OCI-LY1 (cell line): Measurements from ENCODE around the gene HOXA9.

Experiments
- CTCF ChIP-seq: fragments of 200-600 bp; sonication (generic), shearing (Covaris generic); IDR thresholded peaks from 2 replicates; pipeline ENCODE4 v1.5.1; 2017; ENCODE audit warnings: mild to moderate bottlenecking, antibody characterized with exemption, low read length, moderate library complexity, mixed read lengths
- EZH2 ChIP-seq: fragments of 200-600 bp; sonication (generic), shearing (Covaris generic); IDR thresholded peaks from 2 replicates; pipeline ENCODE4 v1.8.0; 2017; ENCODE audit warnings: borderline replicate concordance, mixed run types, mild to moderate bottlenecking, antibody characterized with exemption, low read length, moderate library complexity, mixed read lengths

- TF ChIP-seq CTCF (peak; percentile 99), EZH2 (no peak)
These were observed 14.4 kb upstream of the HOXA9 start for GRCh38 chr7:27179503-27180430.
